Skin epidermis (tissue), 12 donors: ENCODE data around the gene TPX2.
A peak's percentile ranks its signal among the peaks of the same experiment; 100 is the strongest.

Experiments
- H3K27ac ChIP-seq, 21 experiments: fragments of 200-600 bp; sonication (generic) in 11 of 21; one replicate each; pipeline ENCODE4 v1.5.0; 2020; ENCODE audit warnings: mild to moderate bottlenecking in 3 of 21, inconsistent platforms in 2 of 21, moderate library complexity in 2 of 21
- H3K4me3 ChIP-seq, 7 experiments: fragments of 200-600 bp; sonication (generic) in 2 of 7; one replicate each; pipeline ENCODE4 v1.5.0; 2020; ENCODE audit warnings: inconsistent platforms in 2 of 7, mild to moderate bottlenecking in 2 of 7, moderate library complexity in 1 of 7

Gene TPX2

GRCh38 chr20:31840906-31841816, 102.1 kb downstream of the TPX2 start:
- no peak overlapping the region for H3K4me3 ChIP-seq
- no peak overlapping the region for H3K27ac ChIP-seq

GRCh38 chr20:31841928-31842327, 102.8 kb downstream of the TPX2 start:
- Histone ChIP-seq H3K4me3 (no peak overlapping the region), H3K27ac (peak overlapping the region in 4 of 21 experiments; percentile 21 to 42 (median 34))

GRCh38 chr20:31842471-31843157, 103.5 kb downstream of the TPX2 start:
- peak overlapping the region in 5 of 21 experiments; percentile 14 to 53 (median 29) for H3K27ac ChIP-seq
- no peak overlapping the region for H3K4me3 ChIP-seq

GRCh38 chr20:31843288-31843687, 104.2 kb downstream of the TPX2 start:
- H3K4me3 ChIP-seq, result no peak overlapping the region
- peak overlapping the region in 2 of 21 experiments; percentile 14 to 37 for H3K27ac ChIP-seq

DNA sequence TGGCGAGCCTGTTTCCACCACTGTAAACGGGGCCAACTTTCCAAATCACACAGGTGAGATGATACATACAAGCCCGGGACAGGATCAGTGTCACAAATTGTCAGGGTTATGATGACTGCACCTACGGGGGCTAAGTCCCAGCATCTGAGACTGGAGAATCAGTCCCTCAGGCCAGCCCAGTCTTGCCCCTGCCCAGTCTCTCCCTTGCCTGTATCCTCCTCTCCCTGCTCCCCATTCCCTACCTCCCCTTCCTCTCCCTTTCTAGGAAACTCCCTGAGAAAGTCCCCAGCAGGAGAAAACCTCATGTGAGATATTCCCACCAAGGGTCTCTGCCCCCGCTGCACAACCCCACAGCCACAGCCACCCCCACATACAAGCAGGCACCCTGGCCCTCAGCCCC, 104.8 kb downstream of the TPX2 start:
- peak overlapping the region in 1 of 21 experiments; percentile 14 for H3K27ac ChIP-seq
- H3K4me3 ChIP-seq, result peak overlapping the region in 2 of 7 experiments; percentile 20

GRCh38 chr20:31844737-31845299, 105.7 kb downstream of the TPX2 start:
- peak overlapping the region in 3 of 21 experiments; percentile 8 to 30 (median 23) for H3K27ac ChIP-seq
- peak overlapping the region in 4 of 7 experiments; percentile 0 to 20 (median 16) for H3K4me3 ChIP-seq

DNA sequence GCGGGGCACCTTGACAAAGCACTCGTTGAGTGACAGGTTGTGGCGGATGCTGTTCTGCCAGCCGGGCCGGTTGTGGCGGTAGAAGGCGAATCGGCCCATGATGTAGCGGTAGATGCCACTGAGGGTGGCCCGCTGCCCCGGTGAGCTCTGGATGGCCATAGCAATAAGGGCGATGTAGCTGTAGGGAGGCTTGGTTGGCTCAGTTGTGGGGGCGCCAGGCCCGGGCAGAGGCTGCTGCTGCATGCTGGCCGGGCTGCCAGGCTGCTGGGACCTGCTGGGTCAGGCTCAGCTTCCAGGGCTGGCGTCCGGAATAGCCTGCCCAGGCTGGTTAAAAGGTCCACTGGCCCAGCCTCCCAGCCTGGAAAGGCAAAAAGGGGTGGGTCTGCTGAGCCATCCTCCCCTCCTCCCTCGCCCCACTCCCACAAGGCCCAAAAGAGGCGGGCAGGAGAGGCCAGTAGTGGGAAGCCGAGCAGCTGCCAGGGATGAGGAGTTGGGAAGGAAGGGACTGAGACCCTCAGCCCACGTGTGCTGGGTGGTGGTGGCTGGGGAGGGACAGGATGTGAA, 106.3 kb downstream of the TPX2 start, which contains the start of gene FOXS1:
Gene FOXS1, minus strand, starts transcription at position 305 of the 564 bp plus-strand sequence. Its CDS starts 62 bp downstream, at position 243.
- H3K27ac ChIP-seq, result peak within 1 kb of the TSS in 3 of 21 experiments; percentile 8 to 30 (median 23)

GRCh38 chr20:31846793-31847138, 107.7 kb downstream of the TPX2 start:
- Histone ChIP-seq H3K4me3 (no peak overlapping the region), H3K27ac (no peak overlapping the region)

More for the DNA sequence above, 106.3 kb downstream of the TPX2 start, which contains the start of gene FOXS1:
- peak within 1 kb of the TSS in 4 of 7 experiments; percentile 0 to 20 (median 16) for H3K4me3 ChIP-seq

DNA sequence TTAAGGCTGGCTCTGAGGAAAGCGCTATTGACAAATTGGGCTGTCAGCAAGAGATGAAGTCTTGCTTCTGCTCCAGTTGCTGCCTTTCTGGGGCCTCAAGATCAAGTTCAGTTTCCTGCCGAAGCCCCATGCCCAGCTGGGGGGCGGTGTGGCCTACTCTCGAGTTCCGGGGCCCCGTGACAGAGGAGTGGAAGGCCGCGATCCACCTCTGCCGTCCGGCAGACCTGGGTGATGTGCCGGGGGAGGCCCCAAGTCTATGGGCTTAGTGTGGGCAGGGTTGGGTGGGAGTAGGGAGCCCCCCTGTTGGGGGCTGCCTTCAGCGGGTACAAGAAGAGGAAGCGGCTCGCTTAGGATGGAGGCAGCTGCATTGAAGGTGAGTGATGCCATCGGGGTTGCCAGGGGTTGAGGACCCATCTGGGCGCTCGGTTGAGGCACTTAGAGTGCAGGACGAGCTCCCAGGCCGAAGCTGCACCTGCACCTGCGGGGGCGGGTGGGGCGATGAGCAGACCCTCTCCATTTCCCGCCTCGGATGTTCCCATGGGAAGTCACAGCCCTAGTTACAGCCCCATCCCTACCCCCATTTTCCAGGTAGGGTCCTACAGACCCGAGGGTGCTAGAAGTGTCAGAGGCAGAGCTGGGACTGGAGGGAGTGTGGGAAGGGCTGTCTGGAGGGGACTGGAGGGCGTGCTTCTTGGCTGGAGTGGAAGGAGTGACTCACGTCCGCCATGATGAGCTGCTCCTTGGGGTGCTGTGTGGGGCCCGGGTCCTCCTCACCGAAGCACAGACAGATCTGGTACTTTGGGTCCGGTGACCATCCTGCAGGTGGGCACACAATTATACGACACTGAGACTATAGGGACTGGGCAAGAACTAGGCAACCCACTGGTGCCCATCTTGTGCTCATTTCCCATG, 109.3 kb downstream of the TPX2 start:
- Histone ChIP-seq H3K27ac (no peak overlapping the region), H3K4me3 (no peak overlapping the region)

- H3K4me3 ChIP-seq, result no peak overlapping the region
- H3K27ac ChIP-seq, result no peak overlapping the region
Measured at GRCh38 chr20:31849306-31849930, 110.3 kb downstream of the TPX2 start.
